GM19193 (cell line): ENCODE measurements around the gene DBNL.

Experiments
- POLR2A ChIP-seq: IDR thresholded peaks from 4 replicates; pipeline ENCODE4 v1.6.1; 2011; ENCODE audit not compliant: insufficient read depth, insufficient read length; ENCODE audit errors: extremely low read depth

DBNL gene

DNA sequence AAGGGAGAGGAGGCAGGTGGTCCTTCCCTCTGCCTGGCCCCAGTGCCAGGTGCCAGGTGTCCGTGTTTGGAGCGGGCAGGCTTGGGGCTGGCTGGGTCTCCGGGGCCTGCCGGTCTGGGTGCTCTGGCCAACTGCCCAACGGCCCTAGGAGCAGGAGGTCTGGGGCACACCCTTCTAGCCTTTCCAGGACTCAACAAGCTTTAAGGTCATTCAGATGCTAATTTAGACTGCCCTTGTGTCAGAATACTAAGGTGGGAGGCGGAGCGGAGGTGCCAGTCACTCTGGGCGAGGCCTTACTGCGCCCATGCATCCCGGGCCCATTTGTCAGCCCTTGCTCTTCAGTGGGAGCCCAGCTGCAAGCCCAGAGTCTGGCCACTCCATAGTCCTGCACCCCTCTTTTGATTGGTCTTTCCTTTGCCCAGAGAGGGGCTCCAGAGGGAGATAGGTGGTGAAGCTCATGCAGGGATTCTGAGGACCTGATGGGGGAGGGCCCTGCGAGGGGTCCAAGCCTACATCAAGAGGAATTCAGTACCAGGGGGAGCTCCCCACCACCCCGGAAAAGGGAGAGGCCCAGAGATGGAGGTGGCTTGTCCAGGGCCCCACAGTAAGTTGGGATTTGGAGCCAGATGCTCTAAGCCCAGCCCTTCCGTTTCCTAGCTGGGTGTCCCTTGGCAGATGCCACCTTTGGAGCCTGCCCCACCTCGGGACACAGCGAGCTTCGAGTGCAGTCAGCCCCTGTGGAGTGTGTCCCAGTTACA is 19.6 kb downstream of the DBNL start:
- no peak for TF ChIP-seq POLR2A

DNA sequence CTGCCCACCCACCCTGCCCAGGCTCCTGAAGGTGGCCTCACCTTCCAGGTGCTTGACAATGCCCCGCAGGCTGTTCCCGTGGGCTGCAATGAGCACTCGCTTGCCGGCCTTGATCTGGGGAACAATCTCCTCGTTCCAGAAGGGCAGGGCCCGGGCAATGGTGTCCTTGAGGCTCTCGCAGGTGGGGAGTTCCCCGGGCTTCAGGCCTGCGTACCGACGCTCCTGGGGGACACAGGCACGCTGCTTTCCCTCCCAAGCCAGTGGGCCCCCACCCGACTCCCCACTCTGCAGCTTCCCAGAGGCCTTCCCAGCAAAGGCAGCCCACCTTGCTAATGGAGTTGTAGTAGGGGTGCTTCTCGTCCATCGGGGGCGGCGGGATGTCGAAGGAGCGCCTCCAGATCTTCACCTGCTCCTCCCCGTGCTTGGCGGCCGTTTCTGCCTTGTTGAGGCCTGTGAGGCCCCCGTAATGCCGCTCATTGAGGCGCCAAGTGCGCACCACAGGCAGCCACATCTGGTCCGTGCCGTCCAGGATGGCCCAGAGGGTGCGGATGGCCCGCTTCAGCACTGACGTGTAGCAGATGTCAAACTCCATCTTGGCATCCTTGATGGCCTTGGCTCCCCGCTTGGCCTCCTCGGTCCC is 20.4 kb downstream of the DBNL start:
- no peak for TF ChIP-seq POLR2A

DNA sequence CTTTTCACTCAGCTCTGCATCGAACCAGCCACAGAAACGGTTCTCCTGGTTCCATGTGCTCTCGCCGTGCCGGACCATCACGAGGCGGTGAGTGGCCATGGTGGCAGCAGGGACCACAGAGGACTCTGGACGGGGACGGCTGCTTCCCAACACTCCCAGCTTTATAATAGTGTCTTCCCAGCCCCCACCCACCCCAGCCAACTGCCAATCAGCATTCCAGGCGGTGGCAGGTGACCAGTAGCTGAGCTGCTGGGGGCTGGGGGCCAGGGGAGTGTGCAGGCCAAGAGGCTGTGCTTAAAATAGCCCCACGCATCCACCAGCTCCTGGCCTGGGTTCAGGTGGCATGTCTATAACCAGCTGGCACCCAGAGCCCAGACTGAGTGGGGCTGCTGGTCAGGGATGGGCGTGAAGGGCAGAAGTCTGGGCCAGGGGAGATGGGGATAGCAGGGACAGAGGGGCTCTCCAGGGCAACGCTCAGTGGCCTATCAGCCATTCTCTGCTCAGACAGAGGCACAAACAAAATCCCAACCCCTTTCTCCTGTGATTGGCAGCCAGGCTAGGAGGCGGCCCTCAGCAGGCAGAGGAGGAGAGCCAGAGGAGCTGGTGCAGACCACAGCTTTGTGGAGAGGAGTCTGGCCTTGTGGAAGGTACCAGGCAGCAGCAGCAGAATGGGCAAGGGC is 21.1 kb downstream of the DBNL start, which contains the start of gene PGAM2:
TSS of gene PGAM2 (minus strand) at position 137 of the 680 bp plus-strand sequence. CDS start at position 99, 38 bp downstream.
- no peak for TF ChIP-seq POLR2A

DNA sequence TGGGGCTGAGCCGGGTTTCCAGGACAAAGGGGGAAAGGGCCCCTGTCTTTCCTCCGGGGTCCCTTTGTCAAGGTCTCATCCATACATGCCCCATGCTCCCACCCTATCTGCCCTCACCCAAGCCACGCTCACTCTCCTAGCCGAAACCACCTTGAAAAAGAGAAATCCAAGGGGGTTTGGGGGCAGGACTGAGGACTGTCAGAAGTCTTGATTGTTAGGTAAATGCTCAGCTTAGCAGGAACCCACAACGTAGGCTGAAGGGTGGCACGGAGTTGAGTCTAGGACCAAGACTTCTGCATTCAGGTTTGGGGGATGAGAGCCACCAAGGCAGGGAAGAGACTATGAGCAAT is 21.6 kb downstream of the DBNL start:
- TF ChIP-seq POLR2A, result no peak

DNA sequence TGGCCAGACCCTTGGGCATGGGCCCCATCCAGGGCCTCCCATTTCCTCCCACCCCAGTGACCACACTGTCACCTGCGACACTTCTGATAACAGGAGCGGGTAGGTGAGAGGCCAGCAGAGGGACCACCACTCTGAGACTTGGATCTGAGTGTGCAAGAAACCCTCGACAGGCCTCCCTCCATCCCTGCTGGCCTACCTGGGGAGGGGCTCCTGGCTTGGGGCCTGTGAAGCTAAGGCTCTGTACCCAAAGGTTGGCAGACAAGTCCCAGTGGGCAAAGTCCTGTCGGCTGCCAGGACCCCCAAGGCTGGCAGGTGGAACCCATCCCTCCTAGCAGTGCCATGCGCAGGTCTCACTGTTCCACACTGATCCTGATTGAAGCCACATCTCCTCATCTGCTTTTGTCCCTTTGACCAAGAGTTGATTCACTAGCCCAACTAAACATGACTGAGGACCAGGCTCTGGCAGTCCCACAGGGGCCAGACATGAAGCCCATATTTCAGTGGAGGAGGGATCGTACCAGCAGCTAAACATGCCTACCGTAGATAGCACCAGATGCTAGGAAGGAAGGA is 22.1 kb downstream of the DBNL start:
- no peak for TF ChIP-seq POLR2A

DNA sequence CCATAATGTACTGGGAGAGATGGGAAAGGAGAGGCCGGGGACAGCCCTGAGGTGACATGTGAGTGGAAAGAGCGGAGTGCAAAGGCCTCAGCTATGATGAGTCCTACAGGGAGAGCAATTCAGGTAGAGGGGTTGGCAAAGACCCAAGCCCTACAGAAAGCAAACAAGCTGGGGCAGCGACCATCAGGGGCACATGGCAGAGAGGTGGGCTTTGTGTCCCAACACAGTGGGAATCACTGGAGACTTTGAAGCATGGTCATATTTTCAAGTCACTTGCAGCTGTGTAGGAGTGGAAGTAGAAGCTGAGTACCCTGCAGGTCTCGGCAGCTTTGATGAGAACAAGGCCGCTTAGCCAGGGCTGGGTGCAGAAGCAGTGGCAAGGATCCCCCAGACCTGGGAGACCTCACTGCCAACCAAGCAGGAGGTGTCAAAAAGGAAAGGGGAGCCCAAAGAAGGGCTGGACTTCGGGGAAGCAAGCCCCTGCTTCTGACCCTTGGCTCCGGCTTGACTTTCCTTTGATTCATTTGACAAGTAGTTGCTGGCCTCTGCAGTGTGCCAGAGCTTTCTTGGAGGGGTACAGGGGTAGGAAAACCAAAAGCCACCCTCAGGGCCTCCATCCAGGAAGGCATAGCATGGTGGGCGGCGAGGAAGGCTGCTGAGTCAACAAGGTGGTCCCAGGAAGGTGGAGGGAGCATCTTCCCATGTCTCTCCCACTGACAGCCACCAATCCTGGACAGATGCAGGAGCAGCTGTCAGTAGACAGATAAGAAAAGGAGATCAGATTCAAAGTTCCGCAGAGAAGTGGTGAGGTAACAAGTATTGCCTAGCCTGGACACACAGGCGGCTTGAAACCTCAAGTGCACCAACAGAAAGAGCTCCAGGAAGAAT is 22.8 kb downstream of the DBNL start:
- peak; percentile 45 for TF ChIP-seq POLR2A

DNA sequence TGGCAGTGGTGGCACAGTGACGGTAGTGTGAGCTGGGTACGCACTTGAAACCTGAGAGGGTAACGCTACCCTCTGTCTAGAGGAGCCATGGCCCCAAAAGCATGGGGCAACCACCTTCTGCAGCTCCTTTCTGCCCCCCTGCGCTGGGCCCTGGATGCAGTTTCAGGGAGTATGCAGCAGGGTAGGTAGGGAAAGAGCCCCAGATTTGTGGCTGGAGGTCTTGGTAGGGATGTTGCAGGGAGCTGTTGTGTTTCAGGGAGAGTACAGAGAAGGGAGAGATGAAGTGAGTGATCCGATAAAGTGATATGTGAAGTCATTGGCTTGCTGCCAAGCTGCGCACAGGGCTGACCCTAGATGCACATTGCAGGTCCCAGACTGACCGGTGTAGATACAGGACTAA is 23.6 kb downstream of the DBNL start:
- TF ChIP-seq POLR2A, result no peak

DNA sequence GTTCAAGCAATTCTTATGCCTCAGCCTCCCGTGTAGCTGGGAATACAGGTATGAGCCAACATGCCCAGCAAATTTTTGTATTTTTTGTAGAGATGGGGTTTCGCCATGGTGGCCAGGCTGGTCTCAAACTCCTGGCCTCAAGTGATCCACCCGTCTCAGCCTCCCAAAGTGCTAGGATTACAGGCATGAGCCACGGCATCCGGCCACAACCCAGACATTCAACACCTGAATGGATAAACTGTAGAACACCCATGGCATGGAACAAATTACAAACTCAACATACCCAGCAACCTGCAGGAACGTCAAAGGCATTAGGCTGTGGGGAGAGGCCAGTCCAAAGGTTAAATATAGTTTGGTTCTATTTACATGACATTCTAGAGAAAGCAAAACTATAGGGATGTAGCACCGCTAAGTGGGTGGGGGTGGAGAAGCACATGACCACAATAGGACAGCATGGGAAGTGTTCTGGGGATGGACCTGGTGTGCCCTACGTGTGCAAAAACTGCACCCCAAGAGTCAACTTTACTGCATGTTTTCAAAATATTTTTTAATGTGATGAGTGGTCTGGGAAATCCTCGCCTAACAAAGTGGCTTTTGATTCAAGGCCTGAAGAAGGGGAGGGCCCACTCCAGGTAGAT is 27.3 kb downstream of the DBNL start:
- TF ChIP-seq POLR2A, result no peak

DNA sequence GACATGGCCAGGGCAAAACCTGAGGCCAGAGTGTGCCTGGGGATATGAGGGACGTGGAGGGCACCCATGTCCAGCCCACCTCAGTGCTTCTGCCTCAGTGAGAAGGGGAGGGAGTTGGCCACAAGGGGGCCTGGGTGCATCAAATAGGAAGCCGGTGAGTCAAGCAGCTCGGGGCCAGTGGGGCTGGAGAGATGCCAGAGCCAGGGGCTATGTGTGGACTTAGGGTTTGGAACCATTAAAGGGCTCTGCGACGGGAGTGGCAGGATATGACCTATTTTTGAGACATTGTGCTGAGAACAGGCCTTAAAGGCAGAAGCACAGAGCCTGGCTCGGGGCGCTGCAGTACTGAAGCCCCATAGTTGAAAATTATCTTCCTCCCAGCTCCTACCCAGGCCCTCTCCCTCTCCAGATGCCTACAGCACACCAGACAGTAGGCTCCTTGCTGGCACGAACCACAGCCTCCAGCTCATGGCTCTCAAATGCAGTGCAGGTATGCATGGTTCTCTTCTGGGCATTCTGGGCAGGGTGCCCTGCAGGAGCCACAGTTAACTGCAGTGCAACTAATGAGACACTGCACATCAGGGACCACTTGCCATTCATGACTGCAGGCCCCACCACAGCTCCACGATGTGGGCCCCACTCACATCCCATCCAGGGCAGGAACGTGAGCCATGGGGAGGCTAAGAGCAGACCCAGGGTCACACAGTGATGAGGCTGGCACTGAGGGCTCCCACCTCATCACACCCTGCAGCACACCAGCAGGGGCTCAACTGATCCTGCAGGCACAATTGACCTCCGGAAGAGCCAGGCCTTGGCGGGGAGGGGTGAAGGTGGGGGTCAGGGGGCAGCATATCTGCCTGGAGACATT is 28.1 kb downstream of the DBNL start:
- no peak for TF ChIP-seq POLR2A

DNA sequence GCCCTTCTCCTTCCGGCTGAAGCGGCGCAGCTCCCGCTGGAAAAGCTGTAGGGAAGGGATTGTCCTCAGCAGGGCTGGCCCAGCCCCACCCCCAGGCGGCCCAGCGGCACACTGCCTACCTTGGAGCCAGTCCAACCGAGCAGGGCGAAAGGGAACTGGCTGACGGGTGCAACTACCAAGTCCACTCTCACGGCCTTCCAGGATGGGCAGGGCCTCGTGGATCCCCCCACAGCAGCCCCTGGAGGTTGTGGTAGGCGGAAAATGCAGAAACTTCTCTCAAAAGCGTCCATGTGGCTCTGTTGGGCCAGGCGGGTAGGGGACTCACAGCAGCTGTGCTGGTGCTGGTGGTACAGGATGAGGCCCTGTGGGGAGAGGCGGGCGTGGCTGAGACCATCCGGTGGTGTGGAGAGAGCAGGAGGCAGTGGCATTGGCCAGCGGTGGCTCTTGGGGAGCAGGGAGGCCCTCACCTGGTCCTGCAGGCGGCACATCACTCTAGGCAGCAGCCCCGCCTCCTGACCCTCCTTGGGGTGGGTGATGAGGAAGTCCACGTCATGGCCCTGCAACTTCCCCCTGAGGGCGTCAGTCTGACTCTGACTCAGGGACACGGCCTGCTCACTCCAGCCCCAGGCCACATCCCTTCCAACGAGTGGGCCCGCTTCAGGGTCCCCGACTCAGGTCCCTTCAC is 29.3 kb downstream of the DBNL start:
- TF ChIP-seq POLR2A, result no peak

DNA sequence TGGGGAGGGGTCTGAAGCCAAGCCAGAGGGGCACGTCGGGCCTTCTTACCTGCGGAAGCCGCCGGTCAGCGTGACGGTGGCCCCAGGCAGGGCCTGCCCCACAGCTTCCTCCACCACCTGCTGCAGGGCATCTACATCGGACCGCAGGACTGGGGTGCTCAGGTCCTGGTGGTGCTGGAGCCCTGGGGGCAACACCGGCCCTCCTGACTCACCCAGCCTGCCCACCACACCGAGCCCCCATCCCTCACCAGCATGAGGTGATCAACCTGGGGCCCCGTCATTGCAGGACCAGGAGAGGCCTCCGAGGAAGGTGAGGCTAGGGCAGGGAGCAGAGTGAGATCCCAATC is 29.8 kb downstream of the DBNL start:
- no peak for TF ChIP-seq POLR2A

DNA sequence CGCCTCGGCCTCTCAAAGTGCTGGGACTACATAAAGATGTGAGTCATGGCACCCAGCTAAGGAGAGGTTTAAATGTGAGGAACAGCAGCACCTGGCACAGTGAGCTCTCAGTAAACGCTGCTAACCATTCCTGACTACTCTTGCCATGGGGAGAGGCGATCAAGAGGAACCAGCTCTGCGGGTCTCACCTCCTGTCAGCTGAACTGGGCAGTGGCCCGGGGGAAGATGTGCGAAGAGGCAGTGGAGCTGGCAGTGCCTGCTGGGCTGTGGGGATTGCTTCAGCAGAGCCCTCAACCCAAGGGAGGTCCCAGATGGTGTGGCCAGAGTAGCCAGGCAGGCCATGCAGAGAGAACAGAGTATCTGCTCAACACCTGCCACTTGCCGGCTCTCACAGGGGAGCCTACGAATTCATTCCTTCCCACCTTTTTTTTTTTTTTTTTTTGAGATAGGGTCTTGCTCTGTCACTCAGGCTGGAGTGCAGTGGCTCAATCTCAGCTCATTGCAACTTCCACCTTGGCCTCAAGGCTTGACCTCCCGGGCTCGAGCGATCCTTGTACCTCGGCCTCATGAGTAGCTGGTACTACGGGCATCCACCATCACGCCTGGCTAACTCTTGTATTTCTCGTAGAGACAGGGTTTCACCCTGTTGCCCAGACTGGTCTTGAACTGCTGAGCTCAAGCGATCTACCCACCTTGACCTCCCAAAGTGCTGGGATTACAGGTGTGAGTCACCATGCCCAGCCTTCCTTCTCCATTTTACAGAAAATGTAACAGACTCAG is 31.0 kb downstream of the DBNL start:
- no peak for TF ChIP-seq POLR2A
